OCI-LY3 (cell line): Measurements from ENCODE around the gene ZNF888.

Experiments used
- CTCF ChIP-seq: fragments of 200-600, 300-600 bp; sonication (generic); IDR thresholded peaks from 2 replicates; pipeline ENCODE4 v1.5.1; 2014; ENCODE audit warnings: antibody characterized with exemption, low read length, low read depth
- EZH2phosphoT487 ChIP-seq: fragments of 200-600 bp; shearing (Covaris generic); IDR thresholded peaks from 2 replicates; pipeline ENCODE4 v1.6.1; 2018; ENCODE audit warnings: antibody characterized with exemption, mixed run types, low read depth

- TF ChIP-seq CTCF = no peak
- no peak for TF ChIP-seq EZH2phosphoT487
These were observed 26.6 kb downstream of the ZNF888 start for GRCh38 chr19:52896431-52897137.
